Right lobe of liver (tissue), 4 donors: ENCODE results near the gene KCNA4.

Source experiments
- CTCF ChIP-seq, 4 donors: fragments of 200-600 bp in 3 of 4; fragments of 450-650 bp in 1 of 4; IDR thresholded peaks; one replicate each; pipeline versions ENCODE4 v1.5.1 to v1.8.0; 2016 to 2022; ENCODE audit warnings: antibody characterized with exemption in 4 of 4, mild to moderate bottlenecking in 2 of 4
- POLR2A ChIP-seq: fragments of 450-650 bp; IDR thresholded peaks from one replicate; pipeline ENCODE4 v1.6.1; 2017; ENCODE audit warnings: antibody characterized with exemption, mild to moderate bottlenecking
- donor health status: DM: no; HTN: no; CAD: no.
- donor health status: DM: no; HTN: no; CAD: no.
- donor health status: DM: no; HTN: yes; CAD: no.

DNA sequence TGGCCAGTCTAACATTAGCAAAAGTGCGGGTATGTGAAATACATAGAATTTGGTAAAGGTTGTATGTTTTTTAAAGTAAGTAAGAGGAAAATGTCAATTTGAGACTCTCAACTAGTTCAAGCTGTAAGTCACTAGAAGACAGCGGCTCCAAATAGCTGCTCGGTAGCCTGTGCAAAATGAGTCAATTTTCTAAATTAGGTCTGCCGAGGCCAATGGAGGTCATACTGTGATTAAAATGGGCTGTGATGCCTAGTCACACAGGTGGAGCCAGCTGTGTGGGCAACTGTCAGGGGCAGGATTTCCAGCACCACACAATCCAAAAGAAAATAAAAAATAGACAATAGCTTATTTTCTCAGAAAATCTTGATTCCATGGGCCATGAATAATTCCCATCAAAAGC is 32.3 kb downstream of the KCNA4 start:
- TF ChIP-seq CTCF (IDR thresholded peaks at IDR 0.05) (no peak), POLR2A (no peak)
